Liver (tissue), 3 donors: ENCODE results near the gene MTRF1L.

ENCODE experiments used
- EGR1 ChIP-seq, 2 donors: IDR thresholded peaks; 2 replicates each; pipeline ENCODE4 v1.6.1; 2016 to 2018; ENCODE audit warnings: antibody characterized with exemption in 2 of 2, low read depth in 2 of 2
- FOXA1 ChIP-seq: IDR thresholded peaks from 2 replicates; pipeline ENCODE4 v1.6.1; 2016; ENCODE audit warnings: antibody characterized with exemption
- GABPA ChIP-seq, 2 donors: IDR thresholded peaks in 1 of 2; conservative IDR thresholded peaks in 1 of 2; 2 replicates each; pipeline ENCODE4 v1.6.1; 2016; ENCODE audit warnings: antibody characterized with exemption in 2 of 2, mild to moderate bottlenecking in 1 of 2, moderate library complexity in 1 of 2
- HNF4A ChIP-seq, 2 donors: conservative IDR thresholded peaks; 2 replicates each; pipeline ENCODE4 v1.6.1; 2016; ENCODE audit warnings: antibody characterized with exemption in 2 of 2, mild to moderate bottlenecking in 2 of 2
- MAX ChIP-seq: IDR thresholded peaks from 2 replicates; pipeline ENCODE4 v1.6.1; 2016; ENCODE audit warnings: antibody characterized with exemption
- SP1 ChIP-seq: IDR thresholded peaks from 2 replicates; pipeline ENCODE4 v1.6.1; 2018; ENCODE audit warnings: antibody characterized with exemption, mild to moderate bottlenecking
- YY1 ChIP-seq: IDR thresholded peaks from 2 replicates; pipeline ENCODE4 v1.6.1; 2016; ENCODE audit warnings: antibody characterized with exemption, mild to moderate bottlenecking
- TF ChIP-seq, protein P1 (sequence below): IDR thresholded peaks from 2 replicates; pipeline ENCODE4 v1.6.1; 2016; ENCODE audit warnings: antibody characterized with exemption, mild to moderate bottlenecking
- TF ChIP-seq, protein P2 (sequence below): fragments of 150-350 bp; IDR thresholded peaks from 2 replicates; pipeline ENCODE4 v1.5.1; 2017; ENCODE audit warnings: improper control_type of control experiment, low read depth, low read length; ENCODE audit not compliant: missing input control
- TF ChIP-seq, protein P3 (sequence below): IDR thresholded peaks from 2 replicates; pipeline ENCODE4 v1.6.1; 2016; ENCODE audit warnings: antibody characterized with exemption
- TF ChIP-seq, protein P4 (sequence below): IDR thresholded peaks from 2 replicates; pipeline ENCODE4 v1.6.1; 2016; ENCODE audit warnings: antibody characterized with exemption
- donor health status: healthy.
- donor health status: healthy.

- TF ChIP-seq, protein P1, sequence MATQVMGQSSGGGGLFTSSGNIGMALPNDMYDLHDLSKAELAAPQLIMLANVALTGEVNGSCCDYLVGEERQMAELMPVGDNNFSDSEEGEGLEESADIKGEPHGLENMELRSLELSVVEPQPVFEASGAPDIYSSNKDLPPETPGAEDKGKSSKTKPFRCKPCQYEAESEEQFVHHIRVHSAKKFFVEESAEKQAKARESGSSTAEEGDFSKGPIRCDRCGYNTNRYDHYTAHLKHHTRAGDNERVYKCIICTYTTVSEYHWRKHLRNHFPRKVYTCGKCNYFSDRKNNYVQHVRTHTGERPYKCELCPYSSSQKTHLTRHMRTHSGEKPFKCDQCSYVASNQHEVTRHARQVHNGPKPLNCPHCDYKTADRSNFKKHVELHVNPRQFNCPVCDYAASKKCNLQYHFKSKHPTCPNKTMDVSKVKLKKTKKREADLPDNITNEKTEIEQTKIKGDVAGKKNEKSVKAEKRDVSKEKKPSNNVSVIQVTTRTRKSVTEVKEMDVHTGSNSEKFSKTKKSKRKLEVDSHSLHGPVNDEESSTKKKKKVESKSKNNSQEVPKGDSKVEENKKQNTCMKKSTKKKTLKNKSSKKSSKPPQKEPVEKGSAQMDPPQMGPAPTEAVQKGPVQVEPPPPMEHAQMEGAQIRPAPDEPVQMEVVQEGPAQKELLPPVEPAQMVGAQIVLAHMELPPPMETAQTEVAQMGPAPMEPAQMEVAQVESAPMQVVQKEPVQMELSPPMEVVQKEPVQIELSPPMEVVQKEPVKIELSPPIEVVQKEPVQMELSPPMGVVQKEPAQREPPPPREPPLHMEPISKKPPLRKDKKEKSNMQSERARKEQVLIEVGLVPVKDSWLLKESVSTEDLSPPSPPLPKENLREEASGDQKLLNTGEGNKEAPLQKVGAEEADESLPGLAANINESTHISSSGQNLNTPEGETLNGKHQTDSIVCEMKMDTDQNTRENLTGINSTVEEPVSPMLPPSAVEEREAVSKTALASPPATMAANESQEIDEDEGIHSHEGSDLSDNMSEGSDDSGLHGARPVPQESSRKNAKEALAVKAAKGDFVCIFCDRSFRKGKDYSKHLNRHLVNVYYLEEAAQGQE, result no peak
- TF ChIP-seq, protein P2, sequence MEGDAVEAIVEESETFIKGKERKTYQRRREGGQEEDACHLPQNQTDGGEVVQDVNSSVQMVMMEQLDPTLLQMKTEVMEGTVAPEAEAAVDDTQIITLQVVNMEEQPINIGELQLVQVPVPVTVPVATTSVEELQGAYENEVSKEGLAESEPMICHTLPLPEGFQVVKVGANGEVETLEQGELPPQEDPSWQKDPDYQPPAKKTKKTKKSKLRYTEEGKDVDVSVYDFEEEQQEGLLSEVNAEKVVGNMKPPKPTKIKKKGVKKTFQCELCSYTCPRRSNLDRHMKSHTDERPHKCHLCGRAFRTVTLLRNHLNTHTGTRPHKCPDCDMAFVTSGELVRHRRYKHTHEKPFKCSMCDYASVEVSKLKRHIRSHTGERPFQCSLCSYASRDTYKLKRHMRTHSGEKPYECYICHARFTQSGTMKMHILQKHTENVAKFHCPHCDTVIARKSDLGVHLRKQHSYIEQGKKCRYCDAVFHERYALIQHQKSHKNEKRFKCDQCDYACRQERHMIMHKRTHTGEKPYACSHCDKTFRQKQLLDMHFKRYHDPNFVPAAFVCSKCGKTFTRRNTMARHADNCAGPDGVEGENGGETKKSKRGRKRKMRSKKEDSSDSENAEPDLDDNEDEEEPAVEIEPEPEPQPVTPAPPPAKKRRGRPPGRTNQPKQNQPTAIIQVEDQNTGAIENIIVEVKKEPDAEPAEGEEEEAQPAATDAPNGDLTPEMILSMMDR, result no peak
- TF ChIP-seq YY1, result no peak
- no peak for TF ChIP-seq MAX
- TF ChIP-seq SP1, result no peak
- TF ChIP-seq, protein P3, sequence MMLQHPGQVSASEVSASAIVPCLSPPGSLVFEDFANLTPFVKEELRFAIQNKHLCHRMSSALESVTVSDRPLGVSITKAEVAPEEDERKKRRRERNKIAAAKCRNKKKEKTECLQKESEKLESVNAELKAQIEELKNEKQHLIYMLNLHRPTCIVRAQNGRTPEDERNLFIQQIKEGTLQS, result no peak
- TF ChIP-seq FOXA1, result no peak
- TF ChIP-seq EGR1 (IDR thresholded peaks at IDR 0.05; ENCODE audit: low read depth in 2 of 2), result no peak
- TF ChIP-seq, protein P4, sequence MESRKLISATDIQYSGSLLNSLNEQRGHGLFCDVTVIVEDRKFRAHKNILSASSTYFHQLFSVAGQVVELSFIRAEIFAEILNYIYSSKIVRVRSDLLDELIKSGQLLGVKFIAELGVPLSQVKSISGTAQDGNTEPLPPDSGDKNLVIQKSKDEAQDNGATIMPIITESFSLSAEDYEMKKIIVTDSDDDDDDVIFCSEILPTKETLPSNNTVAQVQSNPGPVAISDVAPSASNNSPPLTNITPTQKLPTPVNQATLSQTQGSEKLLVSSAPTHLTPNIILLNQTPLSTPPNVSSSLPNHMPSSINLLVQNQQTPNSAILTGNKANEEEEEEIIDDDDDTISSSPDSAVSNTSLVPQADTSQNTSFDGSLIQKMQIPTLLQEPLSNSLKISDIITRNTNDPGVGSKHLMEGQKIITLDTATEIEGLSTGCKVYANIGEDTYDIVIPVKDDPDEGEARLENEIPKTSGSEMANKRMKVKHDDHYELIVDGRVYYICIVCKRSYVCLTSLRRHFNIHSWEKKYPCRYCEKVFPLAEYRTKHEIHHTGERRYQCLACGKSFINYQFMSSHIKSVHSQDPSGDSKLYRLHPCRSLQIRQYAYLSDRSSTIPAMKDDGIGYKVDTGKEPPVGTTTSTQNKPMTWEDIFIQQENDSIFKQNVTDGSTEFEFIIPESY, result no peak
- no peak for TF ChIP-seq HNF4A (conservative IDR thresholded peaks at IDR 0.05)
- TF ChIP-seq GABPA (IDR thresholded peaks at IDR 0.05 in 1 of 2, conservative IDR thresholded peaks at IDR 0.05 in 1 of 2), result no peak
These were observed 10.9 kb upstream of the MTRF1L start for GRCh38 chr6:153013438-153013837.
